KMS-11 (cell line): Measurements from ENCODE around the gene YRDC.

Source experiments
- H2AFZ ChIP-seq: fragments of 200-600 bp; sonication (generic); 2 replicates; pipeline ENCODE4 v1.6.1; 2016; ENCODE audit warnings: antibody characterized with exemption, mixed run types, low read depth
- H3K27ac ChIP-seq: fragments of 200-600 bp; sonication (generic); 2 replicates; pipeline ENCODE4 v1.6.1; 2016; ENCODE audit warnings: mild to moderate bottlenecking, mixed run types
- H3K27me3 ChIP-seq: fragments of 200-600 bp; sonication (generic); 2 replicates; pipeline ENCODE4 v1.6.1; 2017; ENCODE audit warnings: mild to moderate bottlenecking, low read depth, mixed run types, moderate library complexity; ENCODE audit not compliant: insufficient read depth
- H3K36me3 ChIP-seq: fragments of 200-600 bp; sonication (generic); 2 replicates; pipeline ENCODE4 v1.6.1; 2017; ENCODE audit warnings: mild to moderate bottlenecking, mixed run types; ENCODE audit not compliant: insufficient read depth
- H3K4me1 ChIP-seq: fragments of 200-600 bp; sonication (generic); 2 replicates; pipeline ENCODE4 v1.6.1; 2016; ENCODE audit warnings: mild to moderate bottlenecking, low read depth, mixed run types; ENCODE audit not compliant: poor library complexity, severe bottlenecking
- H3K4me2 ChIP-seq: fragments of 200-600 bp; sonication (generic); 2 replicates; pipeline ENCODE4 v1.7.0; 2016; ENCODE audit warnings: mild to moderate bottlenecking, mixed run types
- H3K4me3 ChIP-seq: fragments of 200-600 bp; sonication (generic); IDR thresholded peaks from 2 replicates; pipeline ENCODE4 v1.6.1; 2017; ENCODE audit warnings: low read depth, low read length, mixed read lengths; ENCODE audit not compliant: insufficient read depth
- H3K79me2 ChIP-seq: fragments of 200-600 bp; sonication (generic); 2 replicates; pipeline ENCODE4 v1.6.1; 2016; ENCODE audit warnings: low read depth, mixed run types; ENCODE audit not compliant: insufficient read depth
- H3K9ac ChIP-seq: fragments of 200-600 bp; sonication (generic); 2 replicates; pipeline ENCODE4 v1.6.1; 2016; ENCODE audit warnings: mild to moderate bottlenecking, mixed run types
- H4K20me1 ChIP-seq: fragments of 200-600 bp; sonication (generic); 2 replicates; pipeline ENCODE4 v1.6.1; 2016; ENCODE audit warnings: mild to moderate bottlenecking, mixed run types; ENCODE audit not compliant: insufficient read depth
- CTCF ChIP-seq: fragments of 200-600 bp; sonication (generic); conservative IDR thresholded peaks from 2 replicates; pipeline ENCODE4 v1.6.1; 2017; ENCODE audit warnings: low read depth, mild to moderate bottlenecking, antibody characterized with exemption, low read length, moderate library complexity, mixed read lengths

The YRDC gene

GRCh38 chr1:37840711-37841110 lies 32.7 kb upstream of the YRDC start:
- no peaks in the 10 kb centered on the region for H3K27me3 ChIP-seq
- peaks cover 16% of the 10 kb centered on the region for H3K4me1 ChIP-seq
- H4K20me1 ChIP-seq = no peaks in the 10 kb centered on the region
- H3K4me3 ChIP-seq = no peak overlapping the region
- no peak overlapping the region for H3K4me2 ChIP-seq
- no peak overlapping the region for H3K9ac ChIP-seq
- TF ChIP-seq CTCF = no peak
- no peaks in the 10 kb centered on the region; the same call in 1 of the 2 replicates for H3K36me3 ChIP-seq
- no peak overlapping the region for H2AFZ ChIP-seq
- no peaks in the 10 kb centered on the region for H3K79me2 ChIP-seq
- H3K27ac ChIP-seq = no peak overlapping the region

- Histone ChIP-seq H3K4me1 (peaks cover 12% of the 10 kb centered on the region), H3K27me3 (no peaks in the 10 kb centered on the region), H3K9ac (no peak overlapping the region), H3K4me3 (no peak overlapping the region), H2AFZ (no peak overlapping the region), H3K27ac (no peak overlapping the region), H4K20me1 (no peaks in the 10 kb centered on the region), H3K79me2 (no peaks in the 10 kb centered on the region), H3K36me3 (no peaks in the 10 kb centered on the region; the same call in 1 of the 2 replicates), H3K4me2 (no peak overlapping the region)
- TF ChIP-seq CTCF = no peak
These were observed 31.7 kb upstream of the YRDC start for GRCh38 chr1:37839676-37840075.

DNA sequence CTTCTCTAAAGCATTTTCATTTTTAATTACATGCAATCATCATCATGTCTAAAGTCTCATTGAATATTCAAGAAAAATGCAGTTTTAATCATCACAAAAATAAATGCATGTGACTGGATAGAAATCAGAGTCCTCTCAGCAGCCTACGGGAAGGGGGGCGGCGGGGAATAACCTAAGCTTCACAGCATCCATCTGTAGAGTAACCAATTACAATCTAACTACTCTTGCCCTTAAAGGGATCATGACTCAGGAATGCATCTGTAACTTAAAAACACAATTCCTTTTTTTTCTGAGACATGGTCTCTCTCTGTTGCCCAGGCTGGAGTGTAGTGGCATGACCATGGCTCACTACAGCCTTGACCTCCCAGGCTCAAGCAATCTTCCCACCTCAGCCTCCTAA lies 28.8 kb upstream of the YRDC start:
- TF ChIP-seq CTCF = no peak
- Histone ChIP-seq H3K4me1 (no peaks in the 10 kb centered on the region), H2AFZ (no peak overlapping the region), H3K4me2 (no peak overlapping the region), H3K27ac (no peak overlapping the region), H3K9ac (no peak overlapping the region), H3K4me3 (no peak overlapping the region), H3K36me3 (peaks cover 4% of the 10 kb centered on the region; the same call in 1 of the 2 replicates), H3K27me3 (no peaks in the 10 kb centered on the region), H4K20me1 (no peaks in the 10 kb centered on the region), H3K79me2 (no peaks in the 10 kb centered on the region)

- Histone ChIP-seq H3K27me3 (no peaks in the 10 kb centered on the region), H3K9ac (no peak overlapping the region), H3K36me3 (peaks cover 6% of the 10 kb centered on the region; the same call in 1 of the 2 replicates)
These were observed 23.8 kb upstream of the YRDC start for GRCh38 chr1:37831809-37832208.

More at GRCh38 chr1:37831809-37832208, 23.8 kb upstream of the YRDC start:
- TF ChIP-seq CTCF = no peak
- Histone ChIP-seq H3K27ac (no peak overlapping the region), H3K4me2 (no peak overlapping the region), H3K4me1 (no peaks in the 10 kb centered on the region), H2AFZ (no peak overlapping the region), H3K4me3 (no peak overlapping the region), H4K20me1 (no peaks in the 10 kb centered on the region), H3K79me2 (no peaks in the 10 kb centered on the region)
